DND-41 (cell line): ENCODE data around the gene STEAP1B.

Source experiments
- ATAC-seq: fragments of 200-7000 bp; cut with Tn5 transposase; 3 replicates; pipeline ENCODE4 v1.9.1; 2021; ENCODE audit warnings: low read depth; ENCODE audit not compliant: insufficient read depth
- DNase-seq: peaks from one replicate; pipeline ENCODE4 v3.0.0-alpha.2; 2020
- H2AFZ ChIP-seq: 2 replicates; pipeline ENCODE4 v1.6.0; 2012; ENCODE audit warnings: low read depth, low read length
- H3K27ac ChIP-seq: 2 replicates; pipeline ENCODE4 v1.5.1; 2012; ENCODE audit warnings: low read length, inconsistent platforms
- H3K27me3 ChIP-seq: fragments of 200-600 bp; sonication (generic); 2 replicates; pipeline ENCODE4 v1.6.0; 2012; ENCODE audit warnings: low read length, mild to moderate bottlenecking, inconsistent platforms; ENCODE audit not compliant: insufficient read depth, poor library complexity
- H3K36me3 ChIP-seq: 2 replicates; pipeline ENCODE4 v1.5.1; 2012; ENCODE audit warnings: low read length, inconsistent platforms; ENCODE audit not compliant: insufficient read depth
- H3K4me1 ChIP-seq: 2 replicates; pipeline ENCODE4 v1.5.1; 2012; ENCODE audit warnings: mild to moderate bottlenecking, low read length; ENCODE audit not compliant: insufficient read depth
- H3K4me2 ChIP-seq: 2 replicates; pipeline ENCODE4 v1.6.0; 2012; ENCODE audit warnings: mild to moderate bottlenecking, moderate library complexity, low read length, inconsistent platforms; ENCODE audit not compliant: insufficient read depth
- H3K4me3 ChIP-seq, 2 experiments: fragments of 200-600 bp in 1 of 2; shearing (Covaris generic) in 1 of 2; 2 replicates each; pipeline ENCODE4 v1.5.1; 2012 to 2016; ENCODE audit warnings: inconsistent platforms in 2 of 2, low read length in 2 of 2, mild to moderate bottlenecking in 2 of 2, low read depth in 1 of 2, moderate library complexity in 1 of 2
- H3K79me2 ChIP-seq: 2 replicates; pipeline ENCODE4 v1.6.0; 2012; ENCODE audit warnings: low read length, inconsistent platforms; ENCODE audit not compliant: insufficient read depth
- H3K9ac ChIP-seq: 2 replicates; pipeline ENCODE4 v1.6.0; 2012; ENCODE audit warnings: low read depth, mild to moderate bottlenecking, inconsistent platforms, low read length, moderate library complexity
- H3K9me3 ChIP-seq: 2 replicates; pipeline ENCODE4 v1.5.1; 2012; ENCODE audit warnings: low read length, moderate library complexity, mild to moderate bottlenecking, inconsistent platforms; ENCODE audit not compliant: insufficient read depth, severe bottlenecking
- H4K20me1 ChIP-seq: 2 replicates; pipeline ENCODE4 v1.6.0; 2012; ENCODE audit warnings: low read length; ENCODE audit not compliant: insufficient read depth
- EZH2 ChIP-seq: IDR thresholded peaks from 3 replicates; pipeline ENCODE4 v1.6.1; 2012; ENCODE audit warnings: borderline replicate concordance, low read depth, mild to moderate bottlenecking, moderate library complexity, low read length, inconsistent platforms; ENCODE audit not compliant: severe bottlenecking
- TF ChIP-seq, protein P1 (sequence below): IDR thresholded peaks from 2 replicates; pipeline ENCODE4 v1.5.1; 2012; ENCODE audit warnings: borderline replicate concordance, low read length, moderate library complexity, mild to moderate bottlenecking; ENCODE audit not compliant: poor library complexity, severe bottlenecking; ENCODE audit errors: extremely low read depth

The STEAP1B gene

DNA sequence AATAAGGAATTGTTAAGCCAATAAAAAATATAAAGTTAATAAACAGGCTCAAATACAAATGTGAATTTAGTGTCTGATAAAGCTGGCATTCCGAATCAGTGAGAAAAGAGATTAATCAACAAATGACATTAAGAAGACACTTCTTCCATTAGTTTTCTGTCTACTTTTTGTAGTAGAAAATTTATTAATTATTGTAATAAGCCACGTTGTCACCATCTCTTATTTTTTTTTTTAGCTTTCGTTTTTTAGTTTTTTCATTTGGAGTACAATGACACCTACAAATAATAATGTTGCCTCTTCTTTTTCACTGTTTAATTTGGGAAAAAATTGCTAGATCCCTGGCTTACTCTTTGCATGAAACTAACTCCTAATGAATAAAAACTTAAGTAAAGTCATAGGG lies 46.8 kb upstream of the STEAP1B start:
- TF ChIP-seq EZH2, result no peak
- TF ChIP-seq, protein P1, sequence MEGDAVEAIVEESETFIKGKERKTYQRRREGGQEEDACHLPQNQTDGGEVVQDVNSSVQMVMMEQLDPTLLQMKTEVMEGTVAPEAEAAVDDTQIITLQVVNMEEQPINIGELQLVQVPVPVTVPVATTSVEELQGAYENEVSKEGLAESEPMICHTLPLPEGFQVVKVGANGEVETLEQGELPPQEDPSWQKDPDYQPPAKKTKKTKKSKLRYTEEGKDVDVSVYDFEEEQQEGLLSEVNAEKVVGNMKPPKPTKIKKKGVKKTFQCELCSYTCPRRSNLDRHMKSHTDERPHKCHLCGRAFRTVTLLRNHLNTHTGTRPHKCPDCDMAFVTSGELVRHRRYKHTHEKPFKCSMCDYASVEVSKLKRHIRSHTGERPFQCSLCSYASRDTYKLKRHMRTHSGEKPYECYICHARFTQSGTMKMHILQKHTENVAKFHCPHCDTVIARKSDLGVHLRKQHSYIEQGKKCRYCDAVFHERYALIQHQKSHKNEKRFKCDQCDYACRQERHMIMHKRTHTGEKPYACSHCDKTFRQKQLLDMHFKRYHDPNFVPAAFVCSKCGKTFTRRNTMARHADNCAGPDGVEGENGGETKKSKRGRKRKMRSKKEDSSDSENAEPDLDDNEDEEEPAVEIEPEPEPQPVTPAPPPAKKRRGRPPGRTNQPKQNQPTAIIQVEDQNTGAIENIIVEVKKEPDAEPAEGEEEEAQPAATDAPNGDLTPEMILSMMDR, result no peak
- H2AFZ ChIP-seq, result no peak overlapping the region
- ATAC-seq (no peak), DNase-seq (no peak)
- H3K4me1 ChIP-seq, result no peaks in the 10 kb centered on the region
- H3K4me3 ChIP-seq, result no peak overlapping the region
- no peaks in the 10 kb centered on the region for H4K20me1 ChIP-seq
- peaks cover 15% of the 10 kb centered on the region for H3K27me3 ChIP-seq
- H3K79me2 ChIP-seq, result no peaks in the 10 kb centered on the region
- no peak overlapping the region for H3K27ac ChIP-seq
- H3K36me3 ChIP-seq, result no peaks in the 10 kb centered on the region
- H3K9me3 ChIP-seq, result no peaks in the 10 kb centered on the region
- no peak overlapping the region for H3K4me2 ChIP-seq
- H3K9ac ChIP-seq, result no peak overlapping the region

DNA sequence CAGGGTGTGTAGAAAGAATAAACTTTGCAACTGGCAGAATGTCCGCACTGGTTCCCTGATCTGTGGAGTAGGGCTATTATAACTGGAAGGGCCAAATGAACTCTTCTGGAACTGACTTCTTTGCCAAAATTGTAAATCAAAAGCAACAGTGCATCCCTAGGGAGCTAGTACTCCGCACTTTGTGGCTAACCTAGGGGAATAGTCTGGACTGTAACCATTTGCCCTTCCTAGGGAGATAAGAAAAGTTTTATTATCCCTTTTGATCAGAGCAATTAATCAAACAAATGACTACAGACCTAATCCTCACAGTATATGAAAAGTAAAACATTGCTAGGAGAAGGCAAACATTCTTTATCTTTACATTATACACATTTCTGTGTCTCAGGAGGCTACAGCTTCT lies 45.5 kb upstream of the STEAP1B start:
- TF ChIP-seq, protein P1, result no peak
- TF ChIP-seq EZH2, result no peak
- Histone ChIP-seq H3K27me3 (peaks cover 15% of the 10 kb centered on the region), H3K9me3 (no peaks in the 10 kb centered on the region), H3K27ac (no peak overlapping the region), H3K79me2 (no peaks in the 10 kb centered on the region), H3K4me2 (no peak overlapping the region), H2AFZ (no peak overlapping the region), H4K20me1 (no peaks in the 10 kb centered on the region), H3K9ac (no peak overlapping the region), H3K36me3 (no peaks in the 10 kb centered on the region), H3K4me3 (no peak overlapping the region), H3K4me1 (no peaks in the 10 kb centered on the region)
- no peak for ATAC-seq
- DNase-seq, result no peak

DNA sequence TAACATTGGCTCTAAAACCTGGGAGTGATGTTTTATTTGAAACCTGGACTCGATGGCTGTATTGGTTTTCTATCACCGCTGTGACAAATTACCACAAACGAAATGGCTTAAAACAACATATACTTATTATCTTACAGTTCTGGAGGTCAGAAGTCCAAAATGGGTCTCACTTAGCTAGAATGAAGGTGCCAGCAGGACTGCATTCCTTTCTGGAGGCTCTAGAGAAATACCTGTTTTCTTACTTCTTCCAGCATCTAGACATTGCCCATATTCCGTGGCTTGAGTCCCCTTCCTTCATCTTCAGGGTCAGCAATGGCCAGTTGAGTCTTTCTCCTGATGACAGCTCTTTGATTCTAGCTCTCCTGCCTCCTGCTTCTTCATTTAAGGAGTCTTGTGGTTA lies 44.3 kb upstream of the STEAP1B start:
- H4K20me1 ChIP-seq, result no peaks in the 10 kb centered on the region

More for the DNA sequence above, 44.3 kb upstream of the STEAP1B start:
- H3K36me3 ChIP-seq, result no peaks in the 10 kb centered on the region
- H3K79me2 ChIP-seq, result no peaks in the 10 kb centered on the region
- H3K4me2 ChIP-seq, result no peak overlapping the region
- peaks cover 11% of the 10 kb centered on the region for H3K27me3 ChIP-seq
- H3K9me3 ChIP-seq, result no peaks in the 10 kb centered on the region
- TF ChIP-seq EZH2, result no peak
- TF ChIP-seq, protein P1, result no peak
- no peak for DNase-seq
- no peak overlapping the region for H3K9ac ChIP-seq
- no peak overlapping the region for H3K27ac ChIP-seq
- H3K4me3 ChIP-seq, result no peak overlapping the region
- H3K4me1 ChIP-seq, result no peaks in the 10 kb centered on the region
- no peak for ATAC-seq
- H2AFZ ChIP-seq, result no peak overlapping the region
